Small intestine (tissue), 7 donors: Measurements from ENCODE around the gene CAPN6. TPM values are rescaled to one million over a fixed set of nuclear protein-coding genes. Genes with fewer than 3 reads are reported as not detected.

Experiments
- DNase-seq, 2 donors: peaks; one replicate each; pipeline versions ENCODE4 v3.0.0 to v3.0.0-alpha.2; 2013
- FAIRE-seq: peaks from 2 replicates; lab custom pipeline; 2012; peaks lifted over from hg19 to GRCh38; lab: Jason Lieb, UNC
- H3K27ac ChIP-seq, 3 donors: one replicate each; pipeline ENCODE4 v1.5.1; 2013; ENCODE audit warnings: low read length in 2 of 3, mild to moderate bottlenecking in 2 of 3, control low read depth in 1 of 3, inconsistent platforms in 1 of 3, low read depth in 1 of 3, moderate library complexity in 1 of 3
- H3K27me3 ChIP-seq, 3 donors: one replicate each; pipeline ENCODE4 v1.6.1; 2013; ENCODE audit warnings: low read length in 3 of 3, inconsistent platforms in 1 of 3; ENCODE audit not compliant: control insufficient read depth in 3 of 3, insufficient read depth in 3 of 3
- H3K36me3 ChIP-seq, 3 donors: one replicate each; pipeline ENCODE4 v1.6.1; 2013; ENCODE audit warnings: low read length in 3 of 3, inconsistent platforms in 1 of 3, low read depth in 1 of 3, mild to moderate bottlenecking in 1 of 3, moderate library complexity in 1 of 3; ENCODE audit not compliant: control insufficient read depth in 3 of 3, insufficient read depth in 2 of 3
- H3K4me1 ChIP-seq, 3 donors: one replicate each; pipeline ENCODE4 v1.6.1; 2013; ENCODE audit warnings: low read length in 2 of 3, inconsistent platforms in 1 of 3, low read depth in 1 of 3, mild to moderate bottlenecking in 1 of 3, moderate library complexity in 1 of 3; ENCODE audit not compliant: control insufficient read depth in 3 of 3, insufficient read depth in 2 of 3
- H3K4me3 ChIP-seq, 3 donors: one replicate each; pipeline ENCODE4 v1.5.1; 2013; ENCODE audit warnings: low read length in 3 of 3, control low read depth in 1 of 3, inconsistent platforms in 1 of 3, low read depth in 1 of 3, mild to moderate bottlenecking in 1 of 3, moderate library complexity in 1 of 3
- H3K9me3 ChIP-seq, 2 donors: one replicate each; pipeline ENCODE4 v1.6.1; 2013; ENCODE audit warnings: low read depth in 1 of 2, low read length in 1 of 2; ENCODE audit not compliant: control insufficient read depth in 2 of 2, insufficient read depth in 1 of 2
- WGBS, 3 donors: extraction: QIAGEN DNeasy Blood & Tissue Kit; methylation state at CpG; one replicate each; pipeline ENCODE4 v1.1.7; 2013; 5-methylcytosine and 5-hydroxymethylcytosine counted together
- polyA plus RNA-seq, 4 donors: library from polyadenylated mRNA; stranded (reverse) in 3 of 4; unstranded in 1 of 4; fragments of 200-250 nt in 3 of 4; fragments of 120-200 nt in 1 of 4; gene quantifications; one replicate each; pipeline versions ENCODE4 v1.2.1 to v1.2.3, GENCODE V29; 2013
- donor health status: healthy with polysubstance abuse.
- donor health status: control.
- donor health status: control.
- donor health status: Bipolar disorder and iron deficiency.
- donor health status: healthy.

Gene CAPN6
- polyA plus RNA-seq, 4 donors: 0.49 to 3.2 TPM; not detected in 2

DNA sequence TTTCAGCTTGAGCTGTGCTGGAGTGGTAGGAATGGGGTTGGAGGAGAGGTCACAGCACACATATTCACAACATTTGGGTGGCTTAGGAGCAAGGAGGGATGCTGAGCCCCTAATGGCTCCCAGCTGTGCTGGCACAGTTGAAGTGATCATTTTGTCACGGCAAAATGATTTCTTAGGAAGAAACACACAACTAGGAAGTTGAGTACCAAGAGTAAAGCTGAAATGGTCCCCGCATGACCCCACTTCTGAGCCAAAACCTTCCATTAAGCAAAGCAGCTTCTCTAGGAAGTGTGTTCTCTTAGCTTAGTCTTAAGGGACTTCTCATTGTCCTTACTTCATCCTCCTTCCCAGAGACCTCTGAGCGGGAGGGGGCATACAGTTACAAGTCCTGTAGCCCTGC, 12.6 kb downstream of the CAPN6 start:
- Histone ChIP-seq H3K36me3 (no peaks in the 10 kb centered on the region), H3K27ac (no peak overlapping the region), H3K4me1 (no peaks in the 10 kb centered on the region), H3K4me3 (no peak overlapping the region), H3K27me3 (no peaks in the 10 kb centered on the region), H3K9me3 (no peaks in the 10 kb centered on the region)
- DNase-seq (no peak), FAIRE-seq (no peak)
- 63 to 70% (median 70%) methylated on average over 3 of the region's 3 CpGs for WGBS, 3 donors

GRCh38 chrX:111254896-111255693, 15.2 kb downstream of the CAPN6 start:
- Histone ChIP-seq H3K9me3 (no peaks in the 10 kb centered on the region), H3K36me3 (no peaks in the 10 kb centered on the region), H3K27me3 (no peaks in the 10 kb centered on the region), H3K4me1 (no peaks in the 10 kb centered on the region), H3K27ac (no peak overlapping the region), H3K4me3 (no peak overlapping the region)
- no peak for FAIRE-seq
- WGBS, 3 donors: 81 to 91% (median 86%) methylated on average over 7 of the region's 7 CpGs
- no peak for DNase-seq

DNA sequence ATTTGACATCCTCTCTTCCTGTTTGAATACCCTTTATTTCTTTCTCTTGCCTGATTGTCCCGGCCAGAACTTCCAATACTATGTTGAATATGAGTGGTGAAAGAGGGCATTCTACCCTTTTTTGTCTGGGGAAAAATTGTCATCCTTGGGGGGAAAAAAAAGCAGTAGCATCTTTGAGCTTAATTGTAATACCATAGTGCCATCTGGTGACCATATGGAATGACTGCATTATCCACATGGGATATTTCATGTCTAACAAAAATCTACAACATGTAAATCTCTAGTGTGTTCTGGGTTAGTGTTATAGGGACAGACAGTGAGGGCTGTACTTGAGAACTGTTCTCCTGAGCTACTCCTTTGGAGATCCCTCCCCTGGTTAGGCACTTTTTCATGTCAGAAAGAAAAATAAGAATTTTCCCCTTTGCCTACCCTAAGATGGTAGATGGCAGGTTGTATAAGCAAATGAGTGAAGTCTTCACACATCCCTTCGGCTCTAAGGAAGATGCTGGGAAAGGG, 26.0 kb downstream of the CAPN6 start:
- peak; percentile 15 for FAIRE-seq
- Histone ChIP-seq H3K4me1 (no peaks in the 10 kb centered on the region), H3K9me3 (no peaks in the 10 kb centered on the region), H3K4me3 (no peak overlapping the region), H3K36me3 (no peaks in the 10 kb centered on the region), H3K27me3 (no peaks in the 10 kb centered on the region), H3K27ac (no peak overlapping the region)
- WGBS, 3 donors: 23 to 51% (median 34%) methylated on average over 2 of the region's 2 CpGs
- peak; percentile 2 to 6 for DNase-seq

- 80 to 93% (median 87%) methylated on average over 6 of the region's 6 CpGs for WGBS, 3 donors
- DNase-seq (no peak), FAIRE-seq (no peak)
- H3K4me3 ChIP-seq: no peak overlapping the region
- no peak overlapping the region for H3K27ac ChIP-seq
- no peaks in the 10 kb centered on the region for H3K4me1 ChIP-seq
- no peaks in the 10 kb centered on the region for H3K27me3 ChIP-seq
- no peaks in the 10 kb centered on the region for H3K36me3 ChIP-seq
- H3K9me3 ChIP-seq: no peaks in the 10 kb centered on the region
These were observed 53.9 kb downstream of the CAPN6 start for GRCh38 chrX:111216293-111216801.

- 82 to 92% (median 86%) methylated on average over 8 of the region's 8 CpGs for WGBS, 3 donors
- no peaks in the 10 kb centered on the region for H3K36me3 ChIP-seq
- H3K27me3 ChIP-seq: no peaks in the 10 kb centered on the region
- DNase-seq (no peak), FAIRE-seq (no peak)
- no peak overlapping the region for H3K27ac ChIP-seq
- H3K9me3 ChIP-seq: no peaks in the 10 kb centered on the region
- H3K4me3 ChIP-seq: no peak overlapping the region
- H3K4me1 ChIP-seq: no peaks in the 10 kb centered on the region
These were observed 62.4 kb downstream of the CAPN6 start for GRCh38 chrX:111207851-111208250.

DNA sequence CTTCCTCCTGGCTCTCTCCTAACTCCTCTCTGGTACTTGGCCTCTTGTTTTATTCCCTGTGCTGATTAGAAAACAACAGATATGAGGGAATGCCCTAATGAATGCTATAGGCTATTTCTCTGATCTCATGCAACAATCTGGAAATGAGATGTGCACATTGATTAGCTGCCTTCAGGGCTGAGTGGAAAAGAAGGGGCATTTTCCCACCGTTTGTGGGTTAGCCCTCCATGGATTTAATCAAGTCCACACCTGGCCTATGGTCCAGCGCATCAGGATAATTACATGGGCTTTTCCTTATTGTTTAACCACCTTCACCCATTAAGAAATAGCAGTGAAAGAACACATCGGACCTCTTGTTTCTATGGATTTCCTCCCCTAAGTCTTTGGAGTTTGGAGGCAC, 70.0 kb downstream of the CAPN6 start:
- H3K9me3 ChIP-seq: no peaks in the 10 kb centered on the region
- 60 to 79% (median 61%) methylated on average over 3 of the region's 3 CpGs for WGBS, 3 donors
- no peaks in the 10 kb centered on the region for H3K36me3 ChIP-seq
- no peaks in the 10 kb centered on the region for H3K4me1 ChIP-seq
- no peaks in the 10 kb centered on the region for H3K27me3 ChIP-seq
- H3K27ac ChIP-seq: no peak overlapping the region
- FAIRE-seq: no peak
- DNase-seq: no peak
- H3K4me3 ChIP-seq: no peak overlapping the region

GRCh38 chrX:111199505-111199904, 70.8 kb downstream of the CAPN6 start:
- no peaks in the 10 kb centered on the region for H3K9me3 ChIP-seq
- DNase-seq (no peak), FAIRE-seq (no peak)
- no peaks in the 10 kb centered on the region for H3K4me1 ChIP-seq
- no peaks in the 10 kb centered on the region for H3K27me3 ChIP-seq
- WGBS, 3 donors: 53 to 82% (median 79%) methylated on average over 2 of the region's 2 CpGs
- no peaks in the 10 kb centered on the region for H3K36me3 ChIP-seq
- no peak overlapping the region for H3K27ac ChIP-seq
- H3K4me3 ChIP-seq: no peak overlapping the region
